Measurements from ENCODE around the gene DCDC1. TPM values are rescaled to one million over a fixed set of nuclear protein-coding genes. Genes with fewer than 3 reads are reported as not detected.

Gene DCDC1
- total RNA-seq, 1 donor from 2014 or later = not detected

DNA sequence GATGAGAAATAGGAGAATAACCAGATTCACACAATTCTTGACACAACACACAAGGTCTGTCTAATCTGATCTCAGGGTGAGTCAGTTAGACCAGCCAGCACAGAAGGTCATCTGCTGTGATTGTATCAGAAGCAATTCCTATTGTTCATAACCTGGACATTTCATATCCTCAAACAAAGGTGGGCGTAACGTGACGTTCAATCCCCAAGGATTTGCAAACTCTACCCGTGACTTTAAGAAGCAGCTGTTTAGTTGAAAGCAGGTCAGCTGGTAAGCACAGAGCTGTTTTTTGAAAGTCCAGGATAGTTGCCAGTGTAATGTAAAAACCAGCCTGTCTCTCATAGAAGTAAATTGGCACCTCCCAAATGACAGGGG is 385.1 kb downstream of the DCDC1 start:
- TF ChIP-seq, protein P1, sequence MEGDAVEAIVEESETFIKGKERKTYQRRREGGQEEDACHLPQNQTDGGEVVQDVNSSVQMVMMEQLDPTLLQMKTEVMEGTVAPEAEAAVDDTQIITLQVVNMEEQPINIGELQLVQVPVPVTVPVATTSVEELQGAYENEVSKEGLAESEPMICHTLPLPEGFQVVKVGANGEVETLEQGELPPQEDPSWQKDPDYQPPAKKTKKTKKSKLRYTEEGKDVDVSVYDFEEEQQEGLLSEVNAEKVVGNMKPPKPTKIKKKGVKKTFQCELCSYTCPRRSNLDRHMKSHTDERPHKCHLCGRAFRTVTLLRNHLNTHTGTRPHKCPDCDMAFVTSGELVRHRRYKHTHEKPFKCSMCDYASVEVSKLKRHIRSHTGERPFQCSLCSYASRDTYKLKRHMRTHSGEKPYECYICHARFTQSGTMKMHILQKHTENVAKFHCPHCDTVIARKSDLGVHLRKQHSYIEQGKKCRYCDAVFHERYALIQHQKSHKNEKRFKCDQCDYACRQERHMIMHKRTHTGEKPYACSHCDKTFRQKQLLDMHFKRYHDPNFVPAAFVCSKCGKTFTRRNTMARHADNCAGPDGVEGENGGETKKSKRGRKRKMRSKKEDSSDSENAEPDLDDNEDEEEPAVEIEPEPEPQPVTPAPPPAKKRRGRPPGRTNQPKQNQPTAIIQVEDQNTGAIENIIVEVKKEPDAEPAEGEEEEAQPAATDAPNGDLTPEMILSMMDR (IDR thresholded peaks at IDR 0.05) = no peak
- ChIA-PET POLR2A (no interaction called here), CTCF (no interaction called here)
- no peak for DNase-seq
- ATAC-seq (ENCODE audit: low read depth) = no peak
- intact Hi-C loops (cut with micrococcal nuclease) = no loop called here
- H3K27ac Mint-ChIP-seq = no peak overlapping the region
- H3K4me3 Mint-ChIP-seq = no peak overlapping the region
- no peaks in the 10 kb centered on the region for H3K36me3 Mint-ChIP-seq (ENCODE audit: low read depth)
- H3K4me1 Mint-ChIP-seq = no peaks in the 10 kb centered on the region
- H3K9me3 Mint-ChIP-seq = no peaks in the 10 kb centered on the region
- no peaks in the 10 kb centered on the region for H3K27me3 Mint-ChIP-seq

DNA sequence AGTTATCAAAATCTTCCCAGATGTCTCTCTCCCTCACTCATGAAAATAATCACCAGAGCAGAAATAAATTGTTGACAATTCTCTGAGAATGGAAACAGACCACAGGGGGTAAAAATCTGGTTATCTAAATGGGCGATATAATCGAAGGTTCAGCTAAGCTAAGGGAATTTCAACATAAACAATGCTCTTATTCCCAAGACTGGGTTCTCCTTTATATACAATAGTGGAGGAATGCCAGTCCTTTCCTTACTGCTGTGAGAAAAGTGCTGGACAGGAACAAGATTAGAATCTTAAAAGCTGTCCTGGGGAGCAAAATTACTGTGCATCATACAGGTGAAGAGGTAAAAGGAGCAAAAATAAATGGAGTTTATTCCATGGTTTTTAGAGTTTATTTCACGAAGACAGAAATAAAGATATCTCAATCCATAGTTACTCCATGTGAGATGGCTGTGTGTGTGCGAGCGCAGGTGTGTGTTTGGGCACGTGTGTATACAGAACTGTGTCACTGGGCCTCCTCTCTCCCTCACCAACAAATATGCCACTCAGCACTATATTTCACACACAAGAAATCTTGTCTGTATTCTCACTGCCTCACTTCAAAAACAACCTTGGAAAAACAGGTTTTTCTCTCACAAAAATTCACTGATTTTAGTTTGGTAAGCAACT is 385.6 kb downstream of the DCDC1 start:
- Mint-ChIP-seq H3K27me3 (no peaks in the 10 kb centered on the region), H3K4me1 (no peaks in the 10 kb centered on the region), H3K27ac (no peak overlapping the region), H3K9me3 (no peaks in the 10 kb centered on the region), H3K36me3 (ENCODE audit: low read depth) (no peaks in the 10 kb centered on the region), H3K4me3 (no peak overlapping the region)
- intact Hi-C loops (cut with micrococcal nuclease) = no loop called here
- ATAC-seq (ENCODE audit: low read depth) = no peak
- DNase-seq = no peak
- POLR2A ChIA-PET = no interaction called here
- TF ChIP-seq, protein P1 (IDR thresholded peaks at IDR 0.05) = no peak
- CTCF ChIA-PET = no interaction called here

DNA sequence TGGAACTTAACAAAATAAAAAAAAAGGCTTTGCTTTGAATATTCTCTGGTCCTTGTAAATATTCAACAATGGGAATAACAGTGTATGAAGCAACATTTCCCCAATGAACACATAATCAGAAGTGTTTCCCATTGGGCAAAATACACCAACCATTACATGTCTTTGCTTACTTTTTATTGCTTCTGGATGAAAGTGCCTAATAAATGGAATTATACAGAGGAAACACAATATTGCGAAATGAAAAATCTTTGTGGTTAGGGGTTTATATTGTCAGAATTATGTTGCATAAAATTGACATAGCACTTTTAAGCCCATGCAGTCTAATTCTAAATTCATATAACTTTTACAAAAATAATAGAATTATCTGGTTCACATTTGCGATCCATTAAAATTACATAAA is 386.4 kb downstream of the DCDC1 start:
- no peak for ATAC-seq (ENCODE audit: low read depth)
- Mint-ChIP-seq H3K4me1 (no peaks in the 10 kb centered on the region), H3K9me3 (no peaks in the 10 kb centered on the region), H3K4me3 (no peak overlapping the region), H3K36me3 (ENCODE audit: low read depth) (no peaks in the 10 kb centered on the region), H3K27me3 (no peaks in the 10 kb centered on the region), H3K27ac (no peak overlapping the region)
- no peak for DNase-seq
- CTCF ChIA-PET = no interaction called here
- POLR2A ChIA-PET = no interaction called here
- intact Hi-C loops (cut with micrococcal nuclease) = no loop called here
- TF ChIP-seq, protein P1 (IDR thresholded peaks at IDR 0.05) = no peak

DNA sequence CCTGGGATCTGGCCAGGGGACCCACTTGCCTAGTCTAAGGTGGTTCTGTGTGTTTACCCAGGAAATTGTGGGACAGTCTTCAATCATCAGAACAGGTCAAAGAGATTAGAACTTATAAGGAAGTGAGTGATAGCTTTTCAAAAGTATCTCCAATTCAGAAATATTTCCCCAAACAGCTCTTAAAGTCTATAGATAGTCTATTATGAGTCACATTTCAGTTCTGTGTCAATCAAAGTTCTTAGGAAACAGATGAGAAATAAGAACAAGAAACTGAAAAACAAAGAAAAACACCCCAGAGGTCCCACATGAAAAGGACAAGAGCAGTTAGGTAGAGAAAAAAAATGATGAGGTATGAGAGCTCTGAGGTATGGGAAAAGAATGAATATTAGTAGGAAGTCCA is 402.0 kb downstream of the DCDC1 start:
- POLR2A ChIA-PET = no interaction called here
- ATAC-seq (ENCODE audit: low read depth) (no peak), DNase-seq (no peak)
- Mint-ChIP-seq H3K36me3 (ENCODE audit: low read depth) (no peaks in the 10 kb centered on the region), H3K4me1 (no peaks in the 10 kb centered on the region), H3K4me3 (no peak overlapping the region), H3K27me3 (no peaks in the 10 kb centered on the region), H3K9me3 (no peaks in the 10 kb centered on the region), H3K27ac (no peak overlapping the region)
- intact Hi-C loops (cut with micrococcal nuclease) = no loop called here
- TF ChIP-seq, protein P1 (IDR thresholded peaks at IDR 0.05) = no peak
- CTCF ChIA-PET = no interaction called here

DNA sequence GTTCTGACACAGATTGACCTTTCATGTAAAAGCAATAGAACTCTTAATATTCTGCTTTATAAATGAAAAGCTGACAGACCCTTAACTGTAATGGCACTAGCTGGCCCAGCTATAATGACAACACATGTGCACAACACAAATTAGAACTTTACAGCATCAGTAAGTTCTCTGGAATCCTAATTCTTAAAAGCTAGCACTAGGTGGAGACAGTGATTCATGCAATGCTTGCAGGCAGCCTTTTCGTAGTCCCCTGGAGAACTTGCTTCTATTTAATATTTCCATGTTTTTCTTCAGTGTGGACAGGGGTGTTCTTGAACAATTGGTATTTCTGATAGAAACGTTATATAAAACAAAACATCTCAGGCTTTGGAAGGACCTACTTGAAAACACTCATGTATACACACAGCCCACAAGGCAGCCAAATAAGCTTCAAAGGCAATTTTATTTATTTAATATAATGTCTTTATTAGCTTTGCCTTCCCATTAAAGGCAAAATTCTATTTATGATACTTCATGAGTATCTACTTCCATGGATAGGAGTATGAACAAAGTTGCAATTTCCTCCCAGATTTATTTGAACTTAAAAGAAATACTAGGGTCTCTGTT is 409.0 kb downstream of the DCDC1 start:
- ATAC-seq (ENCODE audit: low read depth) (no peak), DNase-seq (no peak)
- Mint-ChIP-seq H3K9me3 (no peaks in the 10 kb centered on the region), H3K4me1 (no peaks in the 10 kb centered on the region), H3K27ac (no peak overlapping the region), H3K36me3 (ENCODE audit: low read depth) (no peaks in the 10 kb centered on the region), H3K4me3 (no peak overlapping the region), H3K27me3 (no peaks in the 10 kb centered on the region)
- POLR2A ChIA-PET = no interaction called here
- intact Hi-C loops (cut with micrococcal nuclease) = no loop called here
- CTCF ChIA-PET = no interaction called here
- TF ChIP-seq, protein P1 (IDR thresholded peaks at IDR 0.05) = no peak

Data from activated B cell treated with CpG ODN at 0.5 μM for 24 hours (primary cell).